ENCODE results near the gene NNMT. TPM values are rescaled to one million over a fixed set of nuclear protein-coding genes. Genes with fewer than 3 reads are reported as not detected.
A peak's percentile ranks its signal among the peaks of the same experiment; 100 is the strongest.

NNMT gene
- total and polyA plus RNA-seq, 2 donors (not counting 3 experiments of a cell fraction or from before 2014, with no cell fraction given), result 330 to 454 TPM

- POLR2A ChIA-PET, result interaction anchor here (1.7 kb wide), 1 partner anchor 27 kb away, joined by 3 read pairs; no protein-coding TSS in a partner anchor
- BruUV-seq (replicated peaks), result no TSS peak
- peak overlapping the region; percentile 22 for H3K9ac ChIP-seq (replicated peaks; ENCODE audit: extremely low read depth, insufficient read depth, low read length)
- no peaks in the 10 kb centered on the region for H3K79me2 ChIP-seq (ENCODE audit: control insufficient read depth, insufficient read depth, low read length)
- H3K4me2 ChIP-seq (ENCODE audit: insufficient read depth, low read length), result no peak overlapping the region
- CTCF ChIA-PET, result interaction anchor here (0.8 to 3.1 kb wide), 32 partner anchors 10 to 1054 kb away, joined by 3 to 41 read pairs (median 6); partner anchors contain the start of genes NNMT and REXO2
- H3K27me3 ChIP-seq (ENCODE audit: control insufficient read depth in 2 of 2, insufficient read depth in 2 of 2, low read length in 2 of 2), result peaks cover 0 to 8% of the 10 kb centered on the region in 2 experiments
- no peaks in the 10 kb centered on the region for H3K9me3 ChIP-seq (replicated peaks; ENCODE audit: control insufficient read depth, insufficient read depth, low read length)
- no peak overlapping the region for H3K4me3 ChIP-seq (replicated peaks in 1 of 3; ENCODE audit: insufficient read depth in 1 of 3, low read depth in 1 of 3, low read length in 3 of 3)
- no peaks in the 10 kb centered on the region for H4K20me1 ChIP-seq (replicated peaks; ENCODE audit: control insufficient read depth, extremely low read depth, insufficient read depth, low read length)
- H2AFZ ChIP-seq (ENCODE audit: low read depth, low read length), result peak overlapping the region; percentile 90
- intact Hi-C loops (cut with micrococcal nuclease), result loop anchor here (1.0 to 10.0 kb wide), 14 partner anchors 15 to 1224 kb away; partner anchors contain the start of genes C11orf71, CADM1, RBM7 and REXO2
- peak; percentile 17 for TF ChIP-seq POLR2AphosphoS5 (IDR thresholded peaks at IDR 0.05; ENCODE audit: insufficient read depth, low read depth, low read length)
- TF ChIP-seq CTCF (IDR thresholded peaks at IDR 0.05; ENCODE audit: extremely low read depth in 1 of 2, insufficient read depth in 1 of 2, low read depth in 1 of 2, low read length in 2 of 2), result peak; percentile 71 to 80
- TF ChIP-seq EZH2 (IDR thresholded peaks at IDR 0.05; ENCODE audit: borderline replicate concordance, low read depth, low read length, severe bottlenecking), result no peak
- no peak for TF ChIP-seq POLR2A (IDR thresholded peaks at IDR 0.05; ENCODE audit: low read depth, low read length)
- no peak for TF ChIP-seq GATA2 (IDR thresholded peaks at IDR 0.05; ENCODE audit: insufficient read depth, insufficient read length, low read depth, low read length)
- no peak for TF ChIP-seq MYC (IDR thresholded peaks at IDR 0.05; ENCODE audit: low read depth, low read length)
- TF ChIP-seq FOS (IDR thresholded peaks at IDR 0.05; ENCODE audit: borderline replicate concordance, insufficient read depth, low read length), result no peak
- no peak for TF ChIP-seq MAX (IDR thresholded peaks at IDR 0.05; ENCODE audit: insufficient read depth, insufficient read length)
- no peak for TF ChIP-seq JUN (IDR thresholded peaks at IDR 0.05; ENCODE audit: borderline replicate concordance, insufficient read depth, insufficient read length, low read depth)
- H3K27ac ChIP-seq (ENCODE audit: insufficient read depth, low read depth, low read length), result peak overlapping the region; percentile 40
- dilution Hi-C loops (cut with MboI; ENCODE audit: extremely low pct_ligation_motif_present, low sequenced_read_pairs), result no loop called here
- DNase-seq (ENCODE audit: low read depth, low spot score) (peak; percentile 90), FAIRE-seq (peak; percentile 99)
- peaks cover 25% of the 10 kb centered on the region for H3K4me1 ChIP-seq (ENCODE audit: control insufficient read depth, extremely low read depth, insufficient read depth, low read length)
- H3K36me3 ChIP-seq (ENCODE audit: control insufficient read depth in 2 of 2, extremely low read depth in 1 of 2, insufficient read depth in 2 of 2, low read length in 2 of 2), result no peaks in the 10 kb centered on the region
- no peaks in the 10 kb centered on the region for H3K9me1 ChIP-seq (replicated peaks; ENCODE audit: control insufficient read depth, extremely low read depth, insufficient read depth, low read length)
Observed at GRCh38 chr11:114280696-114281095, 15.5 kb upstream of the NNMT start.

All from endothelial cell of umbilical vein (primary cell).